NCI-H2196 treated with DMSO at 0.1 percent for 48 hours (cell line): ENCODE results near the gene DNASE1.
A peak's percentile ranks its signal among the peaks of the same experiment; 100 is the strongest.

Experiments used
- DNase-seq: peaks from one replicate; lab custom pipeline; 2025; ENCODE audit not compliant: unreplicated experiment; lab: John Stamatoyannopoulos, UW

The DNASE1 gene

GRCh38 chr16:3694051-3694450 lies 39.6 kb downstream of the DNASE1 start:
- DNase-seq: no peak

- no peak for DNase-seq
Measured at GRCh38 chr16:3695610-3696369, 41.3 kb downstream of the DNASE1 start.

GRCh38 chr16:3696425-3697218 lies 42.1 kb downstream of the DNASE1 start:
- DNase-seq: peak; percentile 9

GRCh38 chr16:3698941-3699340 lies 44.5 kb downstream of the DNASE1 start:
- no peak for DNase-seq

GRCh38 chr16:3701531-3701930 lies 47.0 kb downstream of the DNASE1 start:
- no peak for DNase-seq

GRCh38 chr16:3702082-3702481 lies 47.6 kb downstream of the DNASE1 start:
- DNase-seq: no peak

- DNase-seq: no peak
Measured at GRCh38 chr16:3706253-3707012, 51.9 kb downstream of the DNASE1 start.
